A673 (cell line): ENCODE data around the gene BORCS6.

Experiments used
- CTCF ChIP-seq: fragments of 300-800, 200-600 bp; sonication (generic); conservative IDR thresholded peaks from 2 replicates; pipeline ENCODE4 v1.5.1; 2017; ENCODE audit warnings: low read depth, mild to moderate bottlenecking, antibody characterized with exemption, low read length, moderate library complexity, mixed read lengths
- EZH2 ChIP-seq: fragments of 200-600 bp; sonication (generic); IDR thresholded peaks from 2 replicates; pipeline ENCODE4 v1.6.1; 2017; ENCODE audit warnings: borderline replicate concordance, low read depth, mild to moderate bottlenecking, mixed read lengths, antibody characterized with exemption, low read length; ENCODE audit not compliant: poor library complexity, severe bottlenecking

GRCh38 chr17:8138672-8139371 lies 51.2 kb downstream of the BORCS6 start:
- TF ChIP-seq CTCF (peak; percentile 91), EZH2 (no peak)
